HS-27A (cell line): ENCODE measurements around the gene ELMO1.
"Not testable (repeated sequence)": the region's sequence is repeated elsewhere in the genome, so short reads cannot be mapped to it uniquely, and the experiment has no call there.

Experiments used
- DNase-seq: peaks from one replicate; pipeline ENCODE4 v3.0.0-alpha.2; 2012; ENCODE audit warnings: low read depth, missing footprints

ELMO1 gene

GRCh38 chr7:36977878-36978277 lies 470.8 kb downstream of the ELMO1 start:
- no peak for DNase-seq

- DNase-seq, result not testable (repeated sequence)
Observed at GRCh38 chr7:36973534-36973933, 475.1 kb downstream of the ELMO1 start.

- DNase-seq, result no peak
Observed at GRCh38 chr7:36972140-36972518, 476.5 kb downstream of the ELMO1 start.

- DNase-seq, result no peak
Observed at GRCh38 chr7:36971515-36972139, 477.0 kb downstream of the ELMO1 start.

GRCh38 chr7:36970551-36971514 lies 477.8 kb downstream of the ELMO1 start:
- DNase-seq, result no peak

- no peak for DNase-seq
Observed at GRCh38 chr7:36969376-36969775, 479.3 kb downstream of the ELMO1 start.

- peak; percentile 15 for DNase-seq
Observed at GRCh38 chr7:36967387-36967786, 481.3 kb downstream of the ELMO1 start.

GRCh38 chr7:36966636-36967035 lies 482.0 kb downstream of the ELMO1 start:
- no peak for DNase-seq

GRCh38 chr7:36966039-36966438 lies 482.6 kb downstream of the ELMO1 start:
- no peak for DNase-seq

GRCh38 chr7:36965625-36966024 lies 483.0 kb downstream of the ELMO1 start:
- DNase-seq, result no peak

- no peak for DNase-seq
Observed at GRCh38 chr7:36964297-36964696, 484.4 kb downstream of the ELMO1 start.

GRCh38 chr7:36962367-36962766 lies 486.3 kb downstream of the ELMO1 start:
- DNase-seq, result no peak

GRCh38 chr7:36961693-36962092 lies 487.0 kb downstream of the ELMO1 start:
- no peak for DNase-seq

GRCh38 chr7:36961097-36961496 lies 487.6 kb downstream of the ELMO1 start:
- no peak for DNase-seq

- DNase-seq, result no peak
Observed at GRCh38 chr7:36960105-36960504, 488.6 kb downstream of the ELMO1 start.

GRCh38 chr7:36958111-36958733 lies 490.4 kb downstream of the ELMO1 start:
- no peak for DNase-seq

- DNase-seq, result no peak
Observed at GRCh38 chr7:36957620-36958019, 491.0 kb downstream of the ELMO1 start.

GRCh38 chr7:36956814-36957213 lies 491.9 kb downstream of the ELMO1 start:
- no peak for DNase-seq

GRCh38 chr7:36955456-36956129 lies 493.1 kb downstream of the ELMO1 start:
- DNase-seq, result no peak

- DNase-seq, result no peak
Observed at GRCh38 chr7:36951257-36951697, 497.4 kb downstream of the ELMO1 start.

- no peak for DNase-seq
Observed at GRCh38 chr7:36949711-36950600, 498.7 kb downstream of the ELMO1 start.
